HG02884 (cell line): ENCODE measurements around the gene TTC28.
"Not testable (repeated sequence)": the region's sequence is repeated elsewhere in the genome, so short reads cannot be mapped to it uniquely, and the experiment has no call there.

Experiments
- ATAC-seq: cut with Tn5 transposase; IDR thresholded peaks from one replicate; pipeline ENCODE4 v1.9.1; 2021; ENCODE audit warnings: mild to moderate bottlenecking, moderate library complexity; ENCODE audit not compliant: unreplicated experiment

TTC28 gene

DNA sequence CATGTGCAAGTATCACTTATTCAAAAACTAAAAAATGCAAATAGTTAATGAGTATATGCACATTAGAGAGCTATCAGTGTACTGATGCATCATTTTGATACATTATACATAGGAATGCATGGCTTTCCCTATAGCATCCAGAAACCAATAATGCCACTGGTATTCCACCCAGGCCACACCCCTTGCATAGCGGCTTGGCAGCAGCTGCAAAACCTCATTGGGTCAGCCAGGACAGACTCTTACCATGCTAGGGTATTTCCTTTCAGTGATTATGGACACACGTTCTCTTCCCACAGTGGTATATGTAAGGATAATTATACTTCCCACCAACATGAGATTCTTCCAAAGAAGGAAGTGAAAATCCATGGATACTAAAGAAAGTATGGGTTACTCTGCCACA, 614.7 kb downstream of the TTC28 start:
- no peak for ATAC-seq

DNA sequence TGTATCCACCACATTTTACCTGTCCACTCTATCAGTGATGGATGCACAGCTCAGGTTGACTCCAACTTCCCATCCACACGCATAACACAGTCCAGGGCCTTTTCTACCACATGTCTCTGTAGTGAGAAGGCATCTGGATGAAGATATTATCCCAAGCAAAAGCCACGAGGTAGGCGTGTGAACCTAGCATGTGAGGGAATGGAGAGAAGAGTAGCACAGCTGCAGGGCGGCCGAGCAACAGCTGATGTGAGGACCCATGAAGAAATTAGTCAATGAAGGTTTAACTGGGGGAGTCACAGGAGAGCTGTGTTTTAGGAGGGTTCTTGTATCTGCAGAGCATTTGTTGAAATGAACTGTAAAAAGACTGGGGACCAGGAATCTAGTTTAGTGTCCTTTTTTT, 616.0 kb downstream of the TTC28 start:
- ATAC-seq: no peak

DNA sequence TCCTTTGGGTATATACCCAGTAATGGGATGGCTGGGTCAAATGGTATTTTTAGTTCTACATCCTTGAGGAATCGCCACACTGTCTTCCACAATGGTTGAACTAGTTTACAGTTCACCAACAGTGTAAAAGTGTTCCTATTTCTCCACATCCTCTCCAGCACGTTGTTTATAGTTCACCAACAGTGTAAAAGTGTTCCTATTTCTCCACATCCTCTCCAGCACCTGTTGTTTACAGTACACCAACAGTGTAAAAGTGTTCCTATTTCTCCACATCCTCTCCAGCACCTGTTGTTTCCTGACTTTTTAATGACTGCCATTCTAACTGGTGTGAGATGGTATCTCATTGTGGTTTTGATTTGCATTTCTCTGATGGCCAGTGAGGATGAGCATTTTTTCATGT, 619.0 kb downstream of the TTC28 start:
- ATAC-seq: not testable (repeated sequence)

DNA sequence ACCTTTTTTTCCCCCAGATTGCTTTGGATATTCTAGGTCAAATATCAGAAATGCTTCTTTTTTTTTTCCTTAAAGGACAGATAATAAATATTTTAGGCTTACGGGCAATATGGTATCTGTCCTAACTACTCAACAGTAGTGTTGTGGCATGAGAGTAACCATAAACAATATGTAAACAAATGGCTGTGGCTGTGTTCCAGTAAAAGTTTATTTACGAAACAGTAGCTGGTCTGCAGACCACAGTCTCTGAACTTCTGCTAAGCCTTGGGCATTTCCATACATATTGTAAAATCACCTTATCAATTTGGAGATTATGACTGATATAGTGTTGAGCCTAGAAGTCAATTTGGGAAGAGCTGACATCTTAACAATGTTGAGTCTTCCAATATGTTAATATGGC, 621.6 kb downstream of the TTC28 start:
- ATAC-seq: no peak

DNA sequence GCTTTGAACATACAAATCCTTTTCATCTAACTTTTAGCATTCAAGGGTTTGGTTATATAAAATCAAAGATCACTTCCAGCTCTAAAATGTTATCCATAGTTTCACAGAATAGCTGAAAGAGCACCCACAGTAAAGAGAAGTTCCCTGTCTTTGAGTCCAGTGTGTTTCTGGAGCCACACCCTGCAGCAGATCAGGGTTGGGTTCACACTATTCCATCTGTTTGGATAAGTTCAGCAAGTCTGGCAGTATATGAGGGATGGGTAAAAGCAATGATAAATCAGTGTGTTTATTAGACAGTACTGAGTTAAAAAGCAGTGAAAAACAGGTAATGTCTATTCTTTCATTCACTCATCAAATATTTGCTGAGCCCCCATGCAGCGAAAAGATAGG, 624.8 kb downstream of the TTC28 start:
- ATAC-seq: no peak

DNA sequence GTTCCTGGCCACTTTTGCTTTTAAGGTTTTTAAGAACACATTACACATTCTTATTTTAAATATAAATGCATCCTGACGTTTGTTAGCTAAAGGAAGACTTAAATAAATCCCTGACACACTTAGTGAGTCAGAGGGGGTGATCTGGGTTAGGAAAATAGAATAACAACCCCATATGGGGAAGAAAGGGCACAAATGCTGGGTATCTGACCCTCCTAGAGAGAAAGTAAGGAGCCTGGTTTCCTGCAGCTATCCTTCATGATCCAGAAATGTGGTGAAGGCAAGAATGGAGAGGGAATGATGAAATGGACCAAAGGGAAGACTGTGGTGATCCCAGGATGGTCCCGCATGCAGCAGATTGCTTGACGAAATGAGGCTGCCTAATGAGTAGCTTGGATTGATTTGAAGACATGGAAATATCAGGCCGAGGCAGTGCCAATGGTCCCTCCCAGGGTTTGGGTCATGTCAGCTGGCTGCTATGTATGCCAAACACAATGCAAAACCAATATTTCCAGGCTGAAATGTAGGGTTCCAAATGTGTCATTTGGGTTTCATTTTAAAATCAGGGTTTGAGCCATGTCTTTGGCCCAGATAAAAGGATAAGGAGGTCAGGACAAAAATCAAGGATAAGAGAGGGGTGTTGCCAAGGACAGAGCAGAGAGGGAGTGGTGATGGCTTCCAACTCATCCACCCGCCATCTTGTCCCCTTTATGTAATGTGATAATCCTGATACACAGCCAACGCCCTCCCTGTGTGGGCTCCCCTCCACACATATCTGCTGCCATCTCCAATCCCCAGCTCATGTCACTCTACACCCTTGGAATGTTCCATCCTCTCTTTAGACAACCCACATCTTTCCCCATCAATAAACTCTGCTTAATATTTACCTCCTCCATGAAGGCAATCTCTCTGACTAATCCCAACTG, 625.5 kb downstream of the TTC28 start:
- no peak for ATAC-seq

DNA sequence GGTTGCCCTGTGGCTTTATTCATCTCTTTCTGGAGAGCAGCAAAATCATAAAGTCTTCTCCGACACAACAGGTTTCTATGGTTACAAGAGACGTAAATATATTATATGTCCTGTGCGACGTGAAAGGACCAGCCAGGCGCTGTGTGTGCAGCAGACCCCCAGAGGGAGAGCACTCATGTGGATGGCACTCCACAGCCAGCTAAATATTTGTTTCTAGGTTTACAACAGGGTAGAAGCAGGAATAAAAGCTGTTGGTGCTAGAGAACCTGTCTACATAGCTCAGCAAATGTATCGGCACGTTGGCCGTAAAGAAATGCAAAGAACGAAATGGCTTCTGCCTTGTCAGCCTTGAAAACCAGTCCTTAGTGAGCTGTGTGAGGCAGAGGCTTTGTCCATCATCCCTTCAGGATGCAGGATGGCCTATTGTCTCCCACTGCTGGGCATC, 626.8 kb downstream of the TTC28 start:
- no peak for ATAC-seq

DNA sequence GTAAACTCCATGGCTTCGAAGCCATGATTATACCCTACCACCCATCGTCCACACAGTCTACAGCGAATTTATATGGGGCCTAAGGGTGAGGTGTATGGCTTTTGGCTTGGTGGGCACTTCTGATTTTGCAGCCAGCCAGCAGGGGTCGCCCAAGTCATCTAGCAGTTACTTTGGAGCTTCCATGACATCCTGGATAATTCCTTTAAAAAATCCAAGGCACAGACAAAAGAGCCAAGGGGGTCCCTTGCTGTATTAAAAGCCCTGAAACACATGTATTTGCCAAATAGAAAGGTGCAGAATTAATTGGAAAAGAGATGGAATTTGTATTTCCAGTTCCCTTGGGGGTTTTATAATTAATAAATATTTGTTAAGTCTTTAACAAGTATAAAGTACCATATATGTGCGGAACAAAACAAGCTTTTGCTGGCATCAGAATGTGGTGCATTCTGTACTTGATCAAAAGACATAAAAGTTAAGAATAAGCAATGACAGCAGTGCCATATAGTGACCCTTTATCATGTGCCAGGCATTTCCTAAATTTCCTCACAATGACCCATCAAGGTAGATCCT, 627.8 kb downstream of the TTC28 start:
- ATAC-seq: no peak

DNA sequence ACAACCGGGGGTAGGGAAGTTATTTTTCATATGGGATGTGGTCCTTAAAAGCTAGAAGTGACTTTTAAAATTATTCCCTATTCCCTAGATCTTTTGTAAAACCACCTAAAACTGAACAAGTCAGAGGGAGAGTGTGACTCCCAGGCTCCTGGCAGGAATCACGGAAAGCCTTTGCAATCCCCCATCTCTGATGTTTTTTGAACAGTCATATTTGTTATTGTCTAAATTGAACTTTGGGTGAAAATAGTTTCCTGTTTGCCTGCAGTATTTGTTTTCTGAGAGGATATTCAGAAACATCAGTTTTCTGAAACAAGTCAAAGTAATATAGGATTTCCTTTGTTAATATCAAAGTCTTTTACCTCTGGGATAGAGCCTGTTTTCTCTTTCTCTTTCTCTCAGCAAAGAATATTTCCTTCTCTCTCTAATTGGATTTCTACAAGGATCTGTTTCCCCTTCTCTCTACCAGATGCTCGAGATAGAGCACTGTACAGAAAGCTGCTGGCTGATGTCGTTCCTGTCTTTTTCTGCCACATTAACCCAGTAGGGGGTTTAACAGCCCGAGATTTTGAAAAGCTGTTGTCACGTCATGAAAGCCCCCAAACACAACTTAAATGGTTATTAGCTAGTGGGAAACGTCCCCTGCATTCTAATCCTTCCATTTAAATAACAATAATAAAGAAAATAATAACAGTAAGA, 628.4 kb downstream of the TTC28 start:
- ATAC-seq: no peak

DNA sequence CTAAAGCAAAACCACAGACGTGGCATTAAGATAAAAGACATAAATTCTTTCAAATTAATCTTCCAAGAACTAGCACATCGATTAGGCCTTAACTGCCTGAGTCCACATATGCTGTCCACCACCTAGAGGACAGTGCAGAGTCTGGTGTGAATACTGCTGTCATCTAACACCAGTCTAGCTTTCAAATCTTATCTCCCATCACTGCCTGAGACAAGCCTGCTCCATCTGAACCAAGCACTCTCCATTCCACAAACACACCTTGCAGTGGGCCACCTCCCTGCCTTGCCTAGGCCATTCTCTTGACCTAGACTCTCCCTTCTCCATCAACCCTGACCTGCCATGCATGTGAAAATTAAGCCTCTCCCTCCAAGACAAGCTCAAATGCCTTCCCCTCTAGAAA, 631.1 kb downstream of the TTC28 start:
- no peak for ATAC-seq

DNA sequence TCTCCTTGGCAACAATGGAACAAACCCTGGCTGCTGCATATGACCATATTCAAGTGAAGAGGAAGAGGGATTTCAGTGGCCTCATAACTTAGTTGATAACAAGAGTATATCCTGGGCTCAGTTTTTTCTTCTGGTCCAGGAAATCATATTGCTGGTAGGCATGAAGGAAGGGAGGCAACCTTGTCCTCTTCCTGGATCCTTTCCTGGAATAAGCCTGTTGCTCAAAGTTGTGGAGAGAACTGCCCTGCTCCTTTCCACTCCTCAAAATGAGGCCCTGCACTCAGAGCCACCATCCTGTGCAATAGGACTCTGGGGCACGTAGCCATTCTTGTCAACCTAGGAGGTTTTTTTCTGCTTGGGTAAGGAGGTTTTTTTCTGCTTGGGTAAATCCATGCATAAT, 631.9 kb downstream of the TTC28 start:
- ATAC-seq: no peak

DNA sequence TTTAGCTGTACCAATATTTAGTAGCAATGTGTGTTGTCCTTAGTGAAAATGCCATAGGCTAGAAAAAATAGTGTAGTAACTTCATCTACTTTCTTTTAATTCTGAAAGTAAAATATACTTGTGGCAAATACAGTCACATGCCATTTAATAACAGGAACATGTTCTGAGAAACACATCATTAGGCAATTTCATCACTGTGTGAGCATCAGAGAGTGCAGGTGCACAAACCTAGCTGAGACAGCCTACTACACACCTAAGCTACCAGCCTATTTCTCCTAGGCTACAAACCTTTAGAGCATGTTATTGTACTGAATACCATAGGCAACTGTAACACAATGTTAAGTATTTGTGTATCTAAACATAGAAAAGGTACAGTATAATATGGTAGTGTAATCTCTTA, 633.5 kb downstream of the TTC28 start:
- ATAC-seq: no peak

DNA sequence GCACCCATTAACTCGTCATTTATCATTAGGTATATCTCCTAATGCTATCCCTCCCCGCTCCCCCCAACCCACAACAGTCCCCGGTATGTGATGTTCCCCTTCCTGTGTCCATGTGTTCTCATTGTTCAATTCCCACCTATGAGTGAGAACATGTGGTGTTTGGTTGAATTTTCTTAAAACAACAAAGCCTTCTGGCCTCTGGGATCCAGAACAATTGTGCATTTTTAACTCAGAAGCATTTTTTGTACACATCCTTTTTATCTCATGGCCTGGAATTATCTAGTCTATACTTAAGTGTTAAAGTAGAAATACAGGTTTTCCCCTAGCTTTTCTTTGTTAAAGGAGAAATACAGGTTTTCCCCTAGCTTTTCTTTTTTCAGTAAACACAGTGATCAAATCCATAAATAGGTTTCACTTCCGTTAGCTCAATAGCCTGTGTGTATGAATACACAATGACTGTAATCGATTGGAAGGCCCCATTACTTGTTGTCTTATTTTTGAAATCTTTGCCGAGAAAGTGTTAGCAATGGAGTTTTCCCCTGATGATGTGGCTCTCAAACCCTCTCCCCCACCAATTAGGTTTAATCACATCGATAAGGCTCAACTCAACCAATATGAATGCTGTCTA, 635.0 kb downstream of the TTC28 start:
- no peak for ATAC-seq

DNA sequence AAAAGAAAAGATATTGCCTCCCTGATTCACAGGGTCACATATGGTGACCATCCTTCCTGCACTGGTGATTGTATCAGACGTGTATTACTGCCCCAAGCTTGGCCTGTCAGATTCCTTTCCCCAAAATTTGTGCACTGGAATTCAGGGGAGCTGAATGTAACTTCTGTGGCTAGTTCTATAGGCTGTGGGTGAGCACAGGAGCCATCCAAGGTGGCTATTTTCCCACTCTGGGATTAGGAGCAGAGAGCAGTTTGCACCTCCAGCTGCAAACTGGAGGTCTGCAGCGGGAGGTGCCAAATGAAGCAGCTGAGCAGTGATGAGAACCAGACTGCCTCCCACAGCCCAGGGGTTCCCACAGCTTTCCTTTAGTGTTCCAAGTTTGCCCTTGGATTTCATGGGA, 636.4 kb downstream of the TTC28 start:
- ATAC-seq: no peak

DNA sequence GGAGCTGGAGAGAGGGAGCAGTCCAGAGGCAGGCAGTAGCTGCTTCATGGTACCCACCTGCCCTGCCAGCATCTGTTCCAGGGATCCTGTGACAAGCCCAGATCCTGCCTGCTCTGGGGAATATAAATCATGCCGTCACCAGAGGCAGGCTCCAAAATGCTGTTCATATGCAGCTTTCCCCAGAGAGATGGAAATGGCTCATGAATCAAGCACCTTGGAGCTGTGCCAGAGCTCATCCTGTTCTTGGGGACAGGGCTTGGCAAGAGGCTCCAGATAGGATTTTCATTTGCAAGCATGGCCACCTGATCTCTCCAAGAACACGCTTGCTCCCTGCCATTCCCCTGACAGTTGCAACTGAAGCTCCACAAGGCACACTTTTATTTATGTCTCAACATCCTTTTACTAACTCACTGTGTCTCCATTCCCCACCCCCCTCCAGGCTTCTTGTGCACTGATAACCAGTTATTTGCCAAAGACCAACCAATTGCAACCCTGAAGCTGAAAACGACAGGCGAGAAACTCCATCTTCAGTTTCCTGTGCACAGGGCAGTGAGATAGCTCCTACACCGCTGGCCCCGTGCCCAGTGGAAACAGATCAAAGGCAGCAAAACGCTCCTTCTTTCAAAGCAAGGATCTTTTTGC, 644.8 kb downstream of the TTC28 start:
- no peak for ATAC-seq

DNA sequence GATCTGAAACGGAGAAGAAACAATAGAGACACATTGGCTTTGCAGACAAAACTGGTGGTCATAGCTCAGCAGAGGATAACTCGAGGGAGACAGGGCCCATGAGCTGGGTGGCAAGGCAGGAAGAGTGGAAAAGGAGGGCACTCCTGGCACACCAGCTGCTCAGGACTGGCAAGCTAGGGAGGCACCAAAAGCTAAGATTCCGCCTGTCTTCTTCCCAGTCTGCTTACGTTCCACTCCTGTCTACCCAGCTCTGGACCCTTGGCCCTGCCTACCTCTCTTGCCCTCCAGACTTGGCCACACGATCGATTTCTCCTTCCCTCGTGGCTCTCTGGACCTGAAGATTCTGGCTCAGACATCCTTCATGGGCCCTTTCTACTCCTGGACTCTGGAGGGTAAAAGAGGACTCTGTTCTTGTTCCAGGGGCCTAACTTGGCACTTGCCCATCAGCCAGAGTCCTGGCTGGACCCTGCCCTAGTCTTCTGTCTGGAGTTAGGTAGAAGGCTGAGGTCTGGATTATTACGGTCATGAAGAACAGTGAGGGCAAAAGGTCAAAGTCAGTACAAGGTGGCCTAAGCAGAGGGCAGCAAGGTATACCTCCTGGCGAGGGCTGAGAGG, 645.4 kb downstream of the TTC28 start:
- ATAC-seq: no peak

DNA sequence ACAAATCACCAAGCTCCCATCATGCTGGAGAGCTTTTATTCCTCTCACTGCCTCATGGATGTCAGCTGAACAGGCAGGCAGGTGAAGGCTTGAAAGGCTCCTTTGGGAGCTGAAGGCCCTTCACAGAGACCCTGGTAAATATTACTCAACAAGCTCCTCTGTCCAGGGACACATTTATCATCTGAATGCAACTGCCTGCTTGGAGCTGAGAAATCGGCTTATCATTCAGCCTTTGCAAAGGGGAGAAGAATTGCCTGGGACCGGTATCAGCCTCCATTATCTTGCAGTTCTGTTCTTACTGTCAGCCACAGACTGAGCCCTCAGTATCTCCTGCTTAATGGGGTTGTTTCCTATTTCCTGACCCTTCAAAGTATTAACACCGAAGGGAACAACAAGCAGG, 646.8 kb downstream of the TTC28 start:
- no peak for ATAC-seq

DNA sequence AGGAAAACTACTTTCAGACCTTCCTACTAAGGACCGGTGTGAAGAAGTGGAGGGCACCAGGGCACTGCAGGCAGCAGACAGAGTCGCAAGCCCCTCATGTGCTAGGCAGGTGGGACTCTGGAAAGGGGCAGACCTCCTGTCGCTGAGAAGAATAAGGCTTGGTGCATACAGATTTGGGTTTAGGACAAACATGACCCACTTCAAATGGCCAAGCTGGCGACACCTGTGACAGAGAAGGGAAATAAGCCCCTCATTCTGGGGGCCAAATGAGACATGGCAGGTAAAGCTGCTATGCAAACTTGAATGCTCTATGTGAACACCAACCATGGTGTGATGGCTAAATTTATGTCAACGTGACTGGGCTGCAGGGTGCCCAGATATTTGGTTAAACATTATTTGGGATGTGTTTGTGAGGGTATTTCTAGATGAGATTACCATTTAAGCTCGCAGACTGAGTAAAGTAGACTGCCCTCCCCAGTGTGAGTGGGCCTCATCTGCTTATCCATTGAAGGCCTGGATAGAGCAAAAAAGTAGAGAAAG, 648.2 kb downstream of the TTC28 start:
- no peak for ATAC-seq

DNA sequence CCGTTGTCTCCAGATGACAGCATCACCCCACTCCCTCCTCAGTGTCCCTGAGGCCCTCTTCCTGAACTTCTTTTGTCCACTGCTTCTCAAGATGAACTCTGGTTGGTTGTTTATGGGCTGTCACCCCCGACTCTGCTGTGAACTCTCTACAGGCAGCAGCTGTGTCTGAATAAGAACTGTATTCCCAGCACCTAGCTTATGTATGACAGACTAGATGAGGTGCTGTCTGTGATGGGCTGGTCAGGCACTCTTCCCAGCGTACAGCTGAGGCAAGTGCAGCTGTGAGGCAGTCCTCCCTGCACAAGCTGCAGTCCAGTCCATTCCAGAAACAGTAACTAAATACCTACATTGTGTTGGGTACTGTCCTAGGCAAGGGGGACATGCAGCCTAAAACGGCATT, 649.2 kb downstream of the TTC28 start:
- no peak for ATAC-seq

DNA sequence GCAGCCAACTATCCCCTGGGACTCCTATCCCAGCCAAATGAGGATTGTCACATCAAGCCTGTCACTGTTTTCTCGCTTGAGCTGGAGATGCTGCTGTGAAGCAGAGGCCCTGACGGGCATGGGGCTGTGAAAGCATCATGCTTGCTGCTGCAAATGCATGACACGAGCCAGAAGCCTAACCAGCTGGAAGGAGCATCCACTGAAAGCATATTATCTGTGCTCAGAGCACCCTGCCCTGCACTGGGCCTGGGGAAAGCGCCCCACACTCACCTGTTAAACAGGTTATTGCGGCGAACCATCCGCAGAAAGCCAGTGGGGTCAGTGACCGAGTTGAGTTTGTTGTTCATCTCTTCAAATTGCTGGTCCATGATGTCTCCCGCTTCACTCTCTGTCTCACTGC, 649.7 kb downstream of the TTC28 start:
- ATAC-seq: no peak
